HepG2 (cell line): Measurements from ENCODE around the gene NUCB1. TPM values are rescaled to one million over a fixed set of nuclear protein-coding genes. Genes with fewer than 3 reads are reported as not detected.

Experiments
- BCL6 ChIP-seq: IDR thresholded peaks from 2 replicates; pipeline ENCODE4 v1.6.1; 2016; ENCODE audit warnings: missing genetic modification reagents, missing compliant biosample characterization
- DMAP1 ChIP-seq: IDR thresholded peaks from 2 replicates; pipeline ENCODE4 v1.6.1; 2016
- GATAD2A ChIP-seq: IDR thresholded peaks from 2 replicates; pipeline ENCODE4 v1.6.1; 2016
- MEF2D ChIP-seq: sonication (generic); formaldehyde crosslinking; IDR thresholded peaks from 2 replicates; pipeline ENCODE4 v1.5.1; 2020; ENCODE audit warnings: mild to moderate bottlenecking, missing genetic modification reagents
- NFAT5 ChIP-seq: sonication (generic); formaldehyde crosslinking; IDR thresholded peaks from 2 replicates; pipeline ENCODE4 v1.4.0; 2020; ENCODE audit warnings: missing genetic modification reagents
- REPIN1 ChIP-seq: sonication (generic); formaldehyde crosslinking; IDR thresholded peaks from 2 replicates; pipeline ENCODE4 v1.8.0; 2022; ENCODE audit warnings: missing genetic modification reagents, low read depth, mild to moderate bottlenecking, borderline replicate concordance
- SAP130 ChIP-seq: IDR thresholded peaks from 2 replicates; pipeline ENCODE4 v1.6.1; 2016; ENCODE audit warnings: low read depth
- ZMYM2 ChIP-seq: sonication (generic); formaldehyde crosslinking; IDR thresholded peaks from 2 replicates; pipeline ENCODE4 v1.8.0; 2022; ENCODE audit warnings: mild to moderate bottlenecking, missing genetic modification reagents
- ZNF124 ChIP-seq: sonication (generic); formaldehyde crosslinking; IDR thresholded peaks from 2 replicates; pipeline ENCODE4 v1.4.0; 2020; ENCODE audit warnings: missing genetic modification reagents
- ZNF383 ChIP-seq: sonication (generic); formaldehyde crosslinking; IDR thresholded peaks from 2 replicates; pipeline ENCODE4 v1.4.0; 2020; ENCODE audit warnings: missing genetic modification reagents, mild to moderate bottlenecking, borderline replicate concordance
- ZNF501 ChIP-seq: sonication (generic); formaldehyde crosslinking; IDR thresholded peaks from 2 replicates; pipeline ENCODE4 v1.5.1; 2020; ENCODE audit warnings: mild to moderate bottlenecking, moderate library complexity, missing genetic modification reagents
- ZNF549 ChIP-seq: sonication (generic); formaldehyde crosslinking; IDR thresholded peaks from 2 replicates; pipeline ENCODE4 v1.5.0; 2020; ENCODE audit warnings: missing genetic modification reagents
- ZNF652 ChIP-seq: IDR thresholded peaks from 2 replicates; pipeline ENCODE4 v1.6.1; 2016; ENCODE audit warnings: low read depth, borderline replicate concordance
- ZNF674 ChIP-seq: sonication (generic); formaldehyde crosslinking; IDR thresholded peaks from 2 replicates; pipeline ENCODE4 v1.5.0; 2020; ENCODE audit warnings: low read depth, mild to moderate bottlenecking, missing genetic modification reagents
- ZNF761 ChIP-seq: sonication (generic); formaldehyde crosslinking; conservative IDR thresholded peaks from 2 replicates; pipeline ENCODE4 v1.4.0; 2020; ENCODE audit warnings: mild to moderate bottlenecking, missing genetic modification reagents
- ZNF772 ChIP-seq: sonication (generic); formaldehyde crosslinking; IDR thresholded peaks from 2 replicates; pipeline ENCODE4 v1.5.0; 2020; ENCODE audit warnings: mild to moderate bottlenecking, missing genetic modification reagents
- ZNF780A ChIP-seq: sonication (generic); formaldehyde crosslinking; IDR thresholded peaks from 2 replicates; pipeline ENCODE4 v1.8.0; 2022; ENCODE audit warnings: mild to moderate bottlenecking, missing genetic modification reagents, moderate library complexity
- polyA plus RNA-seq, 8 experiments: library from polyadenylated mRNA; depleted of rRNA in 3 of 8; stranded (reverse) in 7 of 8; unstranded in 1 of 8; fragments of >200 nt; fragmentation: Illumina TruSeq in 4 of 8; extraction: Trizol in 4 of 8; gene quantifications; 2 replicates each; pipeline versions ENCODE4 v1.2.1 to v1.2.3, GENCODE V29; 2011 to 2016; ENCODE audit warnings: low read depth in 4 of 8, missing spikeins in 1 of 8, mixed read lengths in 1 of 8; ENCODE audit not compliant: insufficient read depth in 1 of 8
- total RNA-seq, 5 experiments: library from RNA; depleted of rRNA; stranded (reverse); fragments of >200 nt; fragmentation: Illumina TruSeq; extraction: Trizol; gene quantifications; 2 replicates each; pipeline ENCODE4 v1.2.3, GENCODE V29; 2016; ENCODE audit warnings: low read depth in 1 of 5
- TF ChIP-seq, protein P1 (sequence below): sonication (generic); formaldehyde crosslinking; IDR thresholded peaks from 2 replicates; pipeline ENCODE4 v1.4.0; 2020; ENCODE audit warnings: mild to moderate bottlenecking, missing genetic modification reagents
- TF ChIP-seq, protein P2 (sequence below): sonication (generic); formaldehyde crosslinking; IDR thresholded peaks from 2 replicates; pipeline ENCODE4 v1.4.0; 2020; ENCODE audit warnings: mild to moderate bottlenecking, missing genetic modification reagents
- TF ChIP-seq, protein P3 (sequence below): sonication (generic); formaldehyde crosslinking; IDR thresholded peaks from 2 replicates; pipeline ENCODE4 v1.8.0; 2023; ENCODE audit warnings: mild to moderate bottlenecking, missing genetic modification reagents

The NUCB1 gene
- total and polyA plus RNA-seq, 2 of the 13 experiments (the other 11 are each of a cell fraction or from before 2014, with no cell fraction given), result 82.3 to 106 TPM

DNA sequence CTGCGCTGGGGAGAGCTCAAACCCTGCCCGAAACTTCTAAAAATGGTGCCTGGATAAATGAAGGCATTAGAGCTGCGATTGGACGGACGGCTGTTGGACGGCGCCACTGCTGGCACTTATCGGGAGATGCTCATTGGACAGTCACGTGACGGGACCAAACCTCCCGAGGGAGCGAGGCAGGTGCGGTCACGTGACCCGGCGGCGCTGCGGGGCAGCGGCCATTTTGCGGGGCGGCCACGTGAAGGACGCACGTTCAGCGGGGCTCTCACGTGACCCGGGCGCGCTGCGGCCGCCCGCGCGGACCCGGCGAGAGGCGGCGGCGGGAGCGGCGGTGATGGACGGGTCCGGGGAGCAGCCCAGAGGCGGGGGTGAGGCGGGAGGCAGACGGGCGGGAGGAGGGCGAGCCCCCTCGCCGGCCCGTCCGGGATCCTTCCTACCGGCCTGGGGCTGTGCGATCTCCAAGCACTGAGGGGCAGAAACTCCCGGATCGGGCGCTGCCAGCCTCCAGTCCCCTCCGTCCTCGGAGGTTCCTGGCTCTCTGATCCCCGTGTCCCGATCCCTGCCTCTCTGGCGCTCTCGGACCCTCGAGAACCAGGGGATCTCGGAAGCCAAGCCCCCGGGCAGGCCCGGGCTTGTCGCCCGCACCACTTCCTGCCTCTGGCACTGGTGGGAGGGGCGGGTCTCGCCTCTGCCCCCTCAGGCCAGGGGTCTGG, 54.6 kb downstream of the NUCB1 start, which contains the start of gene BAX (continued):
- TF ChIP-seq NFAT5 (CRISPR knock-in tag), result peak; percentile 71; the same call in 1 of the 2 replicates
- no peak for TF ChIP-seq REPIN1 (CRISPR knock-in tag)
- 0 out of 2 replicates have a peak, but pooled peaks have one; percentile 38 for TF ChIP-seq MEF2D (CRISPR knock-in tag)
- no peak for TF ChIP-seq ZNF383 (CRISPR knock-in tag)
- TF ChIP-seq DMAP1, result peak; percentile 77
- TF ChIP-seq BCL6 (CRISPR knock-in tag), result 0 out of 2 replicates have a peak, but pooled peaks have one; percentile 23
- TF ChIP-seq ZNF772 (CRISPR knock-in tag), result no peak
- peak; percentile 70; the same call in 1 of the 2 replicates for TF ChIP-seq ZNF501
- no peak for TF ChIP-seq ZNF674
- no peak for TF ChIP-seq ZNF652
- no peak; the same call in 1 of the 2 replicates for TF ChIP-seq ZNF124
- peak; percentile 18; the same call in 1 of the 2 replicates for TF ChIP-seq ZMYM2 (CRISPR knock-in tag)
- TF ChIP-seq SAP130 (CRISPR knock-in tag), result peak; percentile 96
- TF ChIP-seq, protein P1, sequence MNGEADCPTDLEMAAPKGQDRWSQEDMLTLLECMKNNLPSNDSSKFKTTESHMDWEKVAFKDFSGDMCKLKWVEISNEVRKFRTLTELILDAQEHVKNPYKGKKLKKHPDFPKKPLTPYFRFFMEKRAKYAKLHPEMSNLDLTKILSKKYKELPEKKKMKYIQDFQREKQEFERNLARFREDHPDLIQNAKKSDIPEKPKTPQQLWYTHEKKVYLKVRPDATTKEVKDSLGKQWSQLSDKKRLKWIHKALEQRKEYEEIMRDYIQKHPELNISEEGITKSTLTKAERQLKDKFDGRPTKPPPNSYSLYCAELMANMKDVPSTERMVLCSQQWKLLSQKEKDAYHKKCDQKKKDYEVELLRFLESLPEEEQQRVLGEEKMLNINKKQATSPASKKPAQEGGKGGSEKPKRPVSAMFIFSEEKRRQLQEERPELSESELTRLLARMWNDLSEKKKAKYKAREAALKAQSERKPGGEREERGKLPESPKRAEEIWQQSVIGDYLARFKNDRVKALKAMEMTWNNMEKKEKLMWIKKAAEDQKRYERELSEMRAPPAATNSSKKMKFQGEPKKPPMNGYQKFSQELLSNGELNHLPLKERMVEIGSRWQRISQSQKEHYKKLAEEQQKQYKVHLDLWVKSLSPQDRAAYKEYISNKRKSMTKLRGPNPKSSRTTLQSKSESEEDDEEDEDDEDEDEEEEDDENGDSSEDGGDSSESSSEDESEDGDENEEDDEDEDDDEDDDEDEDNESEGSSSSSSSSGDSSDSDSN, result peak; percentile 52; the same call in 1 of the 2 replicates
- TF ChIP-seq ZNF549 (CRISPR knock-in tag), result no peak
- TF ChIP-seq ZNF780A (CRISPR knock-in tag), result no peak
- no peak for TF ChIP-seq ZNF761 (CRISPR knock-in tag)
- TF ChIP-seq, protein P2, sequence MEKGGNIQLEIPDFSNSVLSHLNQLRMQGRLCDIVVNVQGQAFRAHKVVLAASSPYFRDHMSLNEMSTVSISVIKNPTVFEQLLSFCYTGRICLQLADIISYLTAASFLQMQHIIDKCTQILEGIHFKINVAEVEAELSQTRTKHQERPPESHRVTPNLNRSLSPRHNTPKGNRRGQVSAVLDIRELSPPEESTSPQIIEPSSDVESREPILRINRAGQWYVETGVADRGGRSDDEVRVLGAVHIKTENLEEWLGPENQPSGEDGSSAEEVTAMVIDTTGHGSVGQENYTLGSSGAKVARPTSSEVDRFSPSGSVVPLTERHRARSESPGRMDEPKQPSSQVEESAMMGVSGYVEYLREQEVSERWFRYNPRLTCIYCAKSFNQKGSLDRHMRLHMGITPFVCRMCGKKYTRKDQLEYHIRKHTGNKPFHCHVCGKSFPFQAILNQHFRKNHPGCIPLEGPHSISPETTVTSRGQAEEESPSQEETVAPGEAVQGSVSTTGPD (CRISPR knock-in tag), result 0 out of 2 replicates have a peak, but pooled peaks have one; percentile 21
- TF ChIP-seq, protein P3, sequence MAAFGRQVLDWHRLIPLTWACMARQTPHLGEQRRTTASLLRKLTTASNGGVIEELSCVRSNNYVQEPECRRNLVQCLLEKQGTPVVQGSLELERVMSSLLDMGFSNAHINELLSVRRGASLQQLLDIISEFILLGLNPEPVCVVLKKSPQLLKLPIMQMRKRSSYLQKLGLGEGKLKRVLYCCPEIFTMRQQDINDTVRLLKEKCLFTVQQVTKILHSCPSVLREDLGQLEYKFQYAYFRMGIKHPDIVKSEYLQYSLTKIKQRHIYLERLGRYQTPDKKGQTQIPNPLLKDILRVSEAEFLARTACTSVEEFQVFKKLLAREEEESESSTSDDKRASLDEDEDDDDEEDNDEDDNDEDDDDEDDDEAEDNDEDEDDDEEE, result no peak; the same call in 1 of the 2 replicates
- TF ChIP-seq GATAD2A (CRISPR knock-in tag), result peak; percentile 23; the same call in 1 of the 2 replicates
